HepG2 (cell line): ENCODE data around the gene WNT3A. TPM values are rescaled to one million over a fixed set of nuclear protein-coding genes. Genes with fewer than 3 reads are reported as not detected.

Experiments used
- AKAP8 ChIP-seq: sonication (generic); formaldehyde crosslinking; IDR thresholded peaks from 2 replicates; pipeline ENCODE4 v1.5.1; 2020; ENCODE audit warnings: mild to moderate bottlenecking, missing genetic modification reagents
- BORCS8-MEF2B ChIP-seq: sonication (generic); formaldehyde crosslinking; IDR thresholded peaks from 2 replicates; pipeline ENCODE4 v1.8.0; 2022; ENCODE audit warnings: mild to moderate bottlenecking, missing genetic modification reagents
- FOXO1 ChIP-seq: sonication (generic); formaldehyde crosslinking; IDR thresholded peaks from 2 replicates; pipeline ENCODE4 v1.4.0; 2020; ENCODE audit warnings: missing genetic modification reagents
- HNF4G ChIP-seq, 2 experiments: sonication (generic) in 1 of 2; formaldehyde crosslinking in 1 of 2; IDR thresholded peaks; 2 replicates each; pipeline versions ENCODE4 v1.4.0 to v1.6.1; 2011 to 2020; ENCODE audit warnings: borderline replicate concordance in 2 of 2, low read depth in 2 of 2, mild to moderate bottlenecking in 2 of 2, low read length in 1 of 2, missing genetic modification reagents in 1 of 2, moderate library complexity in 1 of 2
- HNRNPUL1 ChIP-seq: fragments of 200-400 bp; formaldehyde crosslinking; IDR thresholded peaks from 2 replicates; pipeline ENCODE4 v1.6.1; 2017; ENCODE audit warnings: low read depth, mild to moderate bottlenecking, low read length, moderate library complexity
- PHF20 ChIP-seq: sonication (generic); formaldehyde crosslinking; IDR thresholded peaks from 2 replicates; pipeline ENCODE4 v1.5.0; 2020; ENCODE audit warnings: mild to moderate bottlenecking, missing genetic modification reagents
- POLR2A ChIP-seq, 2 experiments: IDR thresholded peaks; 2 replicates each; pipeline ENCODE4 v1.6.1; 2011; ENCODE audit warnings: low read depth in 2 of 2, low read length in 2 of 2, mild to moderate bottlenecking in 1 of 2, moderate library complexity in 1 of 2; ENCODE audit not compliant: insufficient read depth in 1 of 2
- SALL2 ChIP-seq: sonication (generic); formaldehyde crosslinking; IDR thresholded peaks from 2 replicates; pipeline ENCODE4 v1.8.1; 2023; ENCODE audit warnings: mild to moderate bottlenecking, missing genetic modification reagents, inconsistent platforms
- SETDB1 ChIP-seq: sonication (generic); formaldehyde crosslinking; IDR thresholded peaks from 2 replicates; pipeline ENCODE4 v1.5.1; 2020; ENCODE audit warnings: missing genetic modification reagents, mild to moderate bottlenecking, borderline replicate concordance
- TSC22D2 ChIP-seq: sonication (generic); formaldehyde crosslinking; IDR thresholded peaks from 2 replicates; pipeline ENCODE4 v1.5.1; 2020; ENCODE audit warnings: missing genetic modification reagents, mild to moderate bottlenecking, borderline replicate concordance
- ZFP36 ChIP-seq: fragments of 150-350 bp; IDR thresholded peaks from 2 replicates; pipeline ENCODE4 v1.6.1; 2018; ENCODE audit warnings: borderline replicate concordance, low read length, low read depth; ENCODE audit not compliant: partially characterized antibody
- ZFX ChIP-seq: sonication (generic); formaldehyde crosslinking; IDR thresholded peaks from 2 replicates; pipeline ENCODE4 v1.4.0; 2020; ENCODE audit warnings: mild to moderate bottlenecking, low read depth, missing genetic modification reagents, moderate library complexity
- ZMYM3 ChIP-seq: sonication (generic); formaldehyde crosslinking; IDR thresholded peaks from 2 replicates; pipeline ENCODE4 v1.5.1; 2020; ENCODE audit warnings: mild to moderate bottlenecking, missing genetic modification reagents
- ZNF253 ChIP-seq: sonication (generic); formaldehyde crosslinking; IDR thresholded peaks from 2 replicates; pipeline ENCODE4 v1.8.0; 2022; ENCODE audit warnings: mild to moderate bottlenecking, missing genetic modification reagents, borderline replicate concordance
- ZNF335 ChIP-seq: sonication (generic); formaldehyde crosslinking; IDR thresholded peaks from 2 replicates; pipeline ENCODE4 v1.4.0; 2020; ENCODE audit warnings: missing genetic modification reagents
- ZNF598 ChIP-seq: sonication (generic); formaldehyde crosslinking; IDR thresholded peaks from 2 replicates; pipeline ENCODE4 v1.5.1; 2020; ENCODE audit warnings: mild to moderate bottlenecking, missing genetic modification reagents, borderline replicate concordance
- ZNF776 ChIP-seq: sonication (generic); formaldehyde crosslinking; IDR thresholded peaks from 2 replicates; pipeline ENCODE4 v1.4.0; 2020; ENCODE audit warnings: mild to moderate bottlenecking, missing genetic modification reagents
- ZNF788 ChIP-seq: sonication (generic); formaldehyde crosslinking; IDR thresholded peaks from 2 replicates; pipeline ENCODE4 v1.5.0; 2020; ENCODE audit warnings: mild to moderate bottlenecking, missing genetic modification reagents, borderline replicate concordance
- ZNF83 ChIP-seq: sonication (generic); formaldehyde crosslinking; IDR thresholded peaks from 2 replicates; pipeline ENCODE4 v1.4.0; 2020; ENCODE audit warnings: missing genetic modification reagents, mild to moderate bottlenecking, borderline replicate concordance
- ZNF878 ChIP-seq: sonication (generic); formaldehyde crosslinking; IDR thresholded peaks from 2 replicates; pipeline ENCODE4 v1.8.1; 2023; ENCODE audit warnings: mild to moderate bottlenecking, missing genetic modification reagents, moderate library complexity
- polyA plus RNA-seq, 8 experiments: library from polyadenylated mRNA; depleted of rRNA in 3 of 8; stranded (reverse) in 7 of 8; unstranded in 1 of 8; fragments of >200 nt; fragmentation: Illumina TruSeq in 4 of 8; extraction: Trizol in 4 of 8; gene quantifications; 2 replicates each; pipeline versions ENCODE4 v1.2.1 to v1.2.3, GENCODE V29; 2011 to 2016; ENCODE audit warnings: low read depth in 4 of 8, missing spikeins in 1 of 8, mixed read lengths in 1 of 8; ENCODE audit not compliant: insufficient read depth in 1 of 8
- total RNA-seq, 5 experiments: library from RNA; depleted of rRNA; stranded (reverse); fragments of >200 nt; fragmentation: Illumina TruSeq; extraction: Trizol; gene quantifications; 2 replicates each; pipeline ENCODE4 v1.2.3, GENCODE V29; 2016; ENCODE audit warnings: low read depth in 1 of 5
- TF ChIP-seq, protein P1 (sequence below): IDR thresholded peaks from 2 replicates; pipeline ENCODE4 v1.6.1; 2018; ENCODE audit warnings: missing genetic modification reagents
- TF ChIP-seq, protein P2 (sequence below): sonication (generic); formaldehyde crosslinking; IDR thresholded peaks from 2 replicates; pipeline ENCODE4; 2020; ENCODE audit warnings: missing genetic modification reagents, mild to moderate bottlenecking, borderline replicate concordance
- TF ChIP-seq, protein P3 (sequence below): sonication (generic); formaldehyde crosslinking; conservative IDR thresholded peaks from 2 replicates; pipeline ENCODE4 v1.4.0; 2020; ENCODE audit warnings: missing genetic modification reagents

The WNT3A gene
- total and polyA plus RNA-seq, 2 of the 13 experiments (the other 11 are each of a cell fraction or from before 2014, with no cell fraction given), result not detected

DNA sequence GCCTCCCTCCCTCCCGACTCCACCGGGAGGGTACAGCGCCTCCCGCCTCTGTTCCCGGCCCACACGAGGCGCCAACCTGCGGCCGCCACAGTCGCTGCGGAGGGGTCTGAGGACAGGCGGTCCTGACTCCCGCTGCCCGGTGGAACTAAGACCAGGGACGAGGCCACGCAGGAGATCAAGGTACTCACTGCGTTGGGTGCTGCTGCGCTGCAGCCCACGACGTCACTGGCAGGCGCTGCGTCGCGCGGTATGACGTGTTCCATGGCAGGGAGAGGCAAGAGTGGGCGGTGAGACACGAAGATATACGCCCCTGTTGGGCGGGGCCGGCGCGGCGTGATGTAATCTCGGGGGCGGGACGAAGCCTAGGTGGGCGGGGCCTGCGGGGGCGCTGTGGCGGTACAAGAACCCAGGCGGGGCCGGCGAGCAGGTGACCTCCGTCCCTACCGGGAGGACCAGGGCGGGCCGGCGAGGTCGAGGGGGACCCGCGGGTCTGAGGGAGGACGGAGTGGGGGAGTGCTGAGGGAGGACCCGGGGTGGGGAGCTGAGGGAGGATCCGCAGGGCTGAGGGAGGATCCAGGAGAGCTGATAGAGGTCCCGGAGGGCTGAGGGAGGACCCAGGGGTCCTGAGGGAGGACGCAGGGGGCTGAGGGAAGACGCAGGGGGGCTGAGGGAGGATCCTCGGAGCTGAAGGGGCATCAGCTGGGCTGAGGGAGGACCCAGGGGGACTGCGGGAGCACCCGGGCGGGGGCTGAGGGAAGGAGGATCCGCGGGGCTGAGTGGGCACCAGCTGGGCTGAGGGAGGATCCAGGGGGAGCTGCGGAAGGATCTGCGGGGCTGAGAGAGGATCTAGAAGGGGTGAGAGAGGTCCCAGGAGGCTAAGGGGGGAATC, 102.5 kb downstream of the WNT3A start, which contains the start of gene MRPL55 (continued):
- TF ChIP-seq, protein P1, sequence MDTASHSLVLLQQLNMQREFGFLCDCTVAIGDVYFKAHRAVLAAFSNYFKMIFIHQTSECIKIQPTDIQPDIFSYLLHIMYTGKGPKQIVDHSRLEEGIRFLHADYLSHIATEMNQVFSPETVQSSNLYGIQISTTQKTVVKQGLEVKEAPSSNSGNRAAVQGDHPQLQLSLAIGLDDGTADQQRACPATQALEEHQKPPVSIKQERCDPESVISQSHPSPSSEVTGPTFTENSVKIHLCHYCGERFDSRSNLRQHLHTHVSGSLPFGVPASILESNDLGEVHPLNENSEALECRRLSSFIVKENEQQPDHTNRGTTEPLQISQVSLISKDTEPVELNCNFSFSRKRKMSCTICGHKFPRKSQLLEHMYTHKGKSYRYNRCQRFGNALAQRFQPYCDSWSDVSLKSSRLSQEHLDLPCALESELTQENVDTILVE (CRISPR knock-in tag), result peak; percentile 82; the same call in 1 of the 2 replicates
- TF ChIP-seq TSC22D2 (CRISPR knock-in tag) (0 out of 2 replicates have a peak, but pooled peaks have one; percentile 66), ZNF598 (CRISPR knock-in tag) (0 out of 2 replicates have a peak, but pooled peaks have one; percentile 63), HNF4G (IDR thresholded peaks at IDR 0.05; ENCODE audit: borderline replicate concordance, low read depth, low read length) (no peak), HNF4G (CRISPR knock-in tag; IDR thresholded peaks at IDR 0.05; ENCODE audit: borderline replicate concordance, low read depth) (no peak; the same call in 1 of the 2 replicates), ZNF878 (CRISPR knock-in tag) (peak; percentile 67; the same call in 1 of the 2 replicates), ZNF776 (CRISPR knock-in tag) (no peak), PHF20 (CRISPR knock-in tag) (peak; percentile 97), ZNF788 (CRISPR knock-in tag) (peak; percentile 94), SETDB1 (CRISPR knock-in tag) (no peak), ZNF335 (CRISPR knock-in tag) (no peak), POLR2A (IDR thresholded peaks at IDR 0.05; ENCODE audit: insufficient read depth in 1 of 2, low read depth in 2 of 2, low read length in 2 of 2) (peak in 1 of 2 experiments; percentile 95; a peak in 2 of 4 replicates), ZNF253 (no peak), SALL2 (peak; percentile 77; the same call in 1 of the 2 replicates), ZFP36 (no peak), FOXO1 (CRISPR knock-in tag) (0 out of 2 replicates have a peak, but pooled peaks have one; percentile 27), AKAP8 (CRISPR knock-in tag) (no peak; the same call in 1 of the 2 replicates), ZNF83 (CRISPR knock-in tag) (no peak), HNRNPUL1 (no peak), ZMYM3 (CRISPR knock-in tag) (no peak), ZFX (CRISPR knock-in tag) (peak; percentile 93), BORCS8-MEF2B (CRISPR knock-in tag) (peak; percentile 82; the same call in 1 of the 2 replicates)
- TF ChIP-seq, protein P2, sequence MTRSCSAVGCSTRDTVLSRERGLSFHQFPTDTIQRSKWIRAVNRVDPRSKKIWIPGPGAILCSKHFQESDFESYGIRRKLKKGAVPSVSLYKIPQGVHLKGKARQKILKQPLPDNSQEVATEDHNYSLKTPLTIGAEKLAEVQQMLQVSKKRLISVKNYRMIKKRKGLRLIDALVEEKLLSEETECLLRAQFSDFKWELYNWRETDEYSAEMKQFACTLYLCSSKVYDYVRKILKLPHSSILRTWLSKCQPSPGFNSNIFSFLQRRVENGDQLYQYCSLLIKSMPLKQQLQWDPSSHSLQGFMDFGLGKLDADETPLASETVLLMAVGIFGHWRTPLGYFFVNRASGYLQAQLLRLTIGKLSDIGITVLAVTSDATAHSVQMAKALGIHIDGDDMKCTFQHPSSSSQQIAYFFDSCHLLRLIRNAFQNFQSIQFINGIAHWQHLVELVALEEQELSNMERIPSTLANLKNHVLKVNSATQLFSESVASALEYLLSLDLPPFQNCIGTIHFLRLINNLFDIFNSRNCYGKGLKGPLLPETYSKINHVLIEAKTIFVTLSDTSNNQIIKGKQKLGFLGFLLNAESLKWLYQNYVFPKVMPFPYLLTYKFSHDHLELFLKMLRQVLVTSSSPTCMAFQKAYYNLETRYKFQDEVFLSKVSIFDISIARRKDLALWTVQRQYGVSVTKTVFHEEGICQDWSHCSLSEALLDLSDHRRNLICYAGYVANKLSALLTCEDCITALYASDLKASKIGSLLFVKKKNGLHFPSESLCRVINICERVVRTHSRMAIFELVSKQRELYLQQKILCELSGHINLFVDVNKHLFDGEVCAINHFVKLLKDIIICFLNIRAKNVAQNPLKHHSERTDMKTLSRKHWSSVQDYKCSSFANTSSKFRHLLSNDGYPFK (CRISPR knock-in tag), result peak; percentile 92
- TF ChIP-seq, protein P3, sequence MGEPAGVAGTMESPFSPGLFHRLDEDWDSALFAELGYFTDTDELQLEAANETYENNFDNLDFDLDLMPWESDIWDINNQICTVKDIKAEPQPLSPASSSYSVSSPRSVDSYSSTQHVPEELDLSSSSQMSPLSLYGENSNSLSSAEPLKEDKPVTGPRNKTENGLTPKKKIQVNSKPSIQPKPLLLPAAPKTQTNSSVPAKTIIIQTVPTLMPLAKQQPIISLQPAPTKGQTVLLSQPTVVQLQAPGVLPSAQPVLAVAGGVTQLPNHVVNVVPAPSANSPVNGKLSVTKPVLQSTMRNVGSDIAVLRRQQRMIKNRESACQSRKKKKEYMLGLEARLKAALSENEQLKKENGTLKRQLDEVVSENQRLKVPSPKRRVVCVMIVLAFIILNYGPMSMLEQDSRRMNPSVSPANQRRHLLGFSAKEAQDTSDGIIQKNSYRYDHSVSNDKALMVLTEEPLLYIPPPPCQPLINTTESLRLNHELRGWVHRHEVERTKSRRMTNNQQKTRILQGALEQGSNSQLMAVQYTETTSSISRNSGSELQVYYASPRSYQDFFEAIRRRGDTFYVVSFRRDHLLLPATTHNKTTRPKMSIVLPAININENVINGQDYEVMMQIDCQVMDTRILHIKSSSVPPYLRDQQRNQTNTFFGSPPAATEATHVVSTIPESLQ (CRISPR knock-in tag), result no peak
